ENCODE results near the gene POMGNT2.
A peak's percentile ranks its signal among the peaks of the same experiment; 100 is the strongest.

POMGNT2 gene

GRCh38 chr3:43105596-43106292, at the start of gene POMGNT2:
TSS of gene POMGNT2 (minus strand) at chr3:43106079. CDS start at chr3:43081431, 24,648 bp downstream.
- TF ChIP-seq CTCF (IDR thresholded peaks at IDR 0.05; ENCODE audit: control extremely low read depth, extremely low read depth, low read depth, missing control alignments) = no peak
- ChIA-PET POLR2A (no interaction called here), CTCF (no interaction called here)
- peak; percentile 85 for DNase-seq (ENCODE audit: extremely low spot score)

GRCh38 chr3:43154980-43155379, 49.1 kb upstream of the POMGNT2 start:
- ChIA-PET CTCF (interaction anchor here (1.2 kb wide), 1 partner anchor 11 kb away, joined by 3 read pairs; no protein-coding TSS in a partner anchor), POLR2A (no interaction called here)
- no peak for TF ChIP-seq CTCF (IDR thresholded peaks at IDR 0.05; ENCODE audit: control extremely low read depth, extremely low read depth, low read depth, missing control alignments)
- no peak for DNase-seq (ENCODE audit: extremely low spot score)

GRCh38 chr3:43153216-43154083, 47.6 kb upstream of the POMGNT2 start:
- DNase-seq (ENCODE audit: extremely low spot score) = no peak
- ChIA-PET POLR2A (no interaction called here), CTCF (no interaction called here)
- TF ChIP-seq CTCF (IDR thresholded peaks at IDR 0.05; ENCODE audit: control extremely low read depth, extremely low read depth, low read depth, missing control alignments) = no peak

GRCh38 chr3:43152649-43153048, 46.8 kb upstream of the POMGNT2 start:
- CTCF ChIA-PET = no interaction called here

GRCh38 chr3:43148033-43148432, 42.2 kb upstream of the POMGNT2 start:
- ChIA-PET CTCF (interaction anchor here (1.8 kb wide), 1 partner anchor 15 kb away, joined by 7 read pairs; no protein-coding TSS in a partner anchor), POLR2A (no interaction called here)
- no peak for DNase-seq (ENCODE audit: extremely low spot score)
- TF ChIP-seq CTCF (IDR thresholded peaks at IDR 0.05; ENCODE audit: control extremely low read depth, extremely low read depth, low read depth, missing control alignments) = no peak

More at GRCh38 chr3:43152649-43153048, 46.8 kb upstream of the POMGNT2 start:
- POLR2A ChIA-PET = no interaction called here
- no peak for TF ChIP-seq CTCF (IDR thresholded peaks at IDR 0.05; ENCODE audit: control extremely low read depth, extremely low read depth, low read depth, missing control alignments)
- DNase-seq (ENCODE audit: extremely low spot score) = no peak

- DNase-seq (ENCODE audit: extremely low spot score) = no peak
- TF ChIP-seq CTCF (IDR thresholded peaks at IDR 0.05; ENCODE audit: control extremely low read depth, extremely low read depth, low read depth, missing control alignments) = no peak
- CTCF ChIA-PET = no interaction called here
- POLR2A ChIA-PET = no interaction called here
These were observed 40.7 kb upstream of the POMGNT2 start for GRCh38 chr3:43146599-43146998.

Data from GM10248 (cell line).